ENCODE results near the gene UBIAD1.
"Not testable (repeated sequence)": the region's sequence is repeated elsewhere in the genome, so short reads cannot be mapped to it uniquely, and the experiment has no call there.

The UBIAD1 gene

DNA sequence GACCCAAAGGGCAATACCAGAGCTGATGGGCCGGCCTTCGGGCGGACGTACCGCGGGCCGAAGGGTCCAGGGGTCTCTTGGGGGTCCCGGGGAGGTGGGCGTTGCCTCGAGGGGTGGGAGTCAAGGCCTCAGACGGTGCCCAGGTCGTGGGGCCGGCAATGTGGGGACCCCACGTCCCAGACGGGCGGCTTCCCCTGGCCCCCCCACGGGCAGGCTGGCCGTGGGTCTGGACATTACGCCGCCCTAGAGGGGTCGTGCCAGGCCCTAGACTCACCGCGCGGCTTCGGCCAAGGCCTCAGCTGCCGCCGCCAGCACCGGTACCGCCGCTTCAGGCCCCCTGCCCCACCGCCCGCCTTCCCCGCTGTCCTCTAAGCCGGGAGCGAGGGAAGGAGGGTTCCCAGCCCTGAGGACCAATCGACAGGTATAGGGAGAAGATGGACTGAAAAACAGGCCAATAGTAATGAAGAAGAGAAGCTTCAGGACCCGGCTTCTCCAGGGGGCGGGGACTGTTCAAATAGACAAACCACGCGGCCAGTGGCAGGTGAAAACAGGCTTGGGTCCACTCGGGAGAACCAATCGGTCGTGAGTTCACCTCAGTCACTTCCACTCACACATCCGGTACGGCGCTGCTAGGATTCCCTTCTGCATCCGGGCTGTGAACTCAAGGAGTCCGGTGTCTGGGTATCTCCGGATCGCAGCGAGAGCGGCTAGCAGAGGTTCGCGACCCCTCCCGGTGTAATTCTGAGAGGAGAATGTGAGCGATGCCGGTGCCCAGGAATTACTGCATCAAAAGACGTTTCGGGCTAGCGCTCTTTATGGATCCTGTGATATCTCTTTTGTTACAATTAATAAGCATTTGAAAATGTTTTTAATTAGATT, 10.6 kb upstream of the UBIAD1 start, which contains the start of gene MTOR:
MTOR (minus strand) TSS at position 381 of the 879 bp plus-strand sequence. CDS start 3,142 bp downstream, outside the sequence.
- peak; percentile 100 for DNase-seq (ENCODE audit: low read depth)
- TF ChIP-seq, protein P1, sequence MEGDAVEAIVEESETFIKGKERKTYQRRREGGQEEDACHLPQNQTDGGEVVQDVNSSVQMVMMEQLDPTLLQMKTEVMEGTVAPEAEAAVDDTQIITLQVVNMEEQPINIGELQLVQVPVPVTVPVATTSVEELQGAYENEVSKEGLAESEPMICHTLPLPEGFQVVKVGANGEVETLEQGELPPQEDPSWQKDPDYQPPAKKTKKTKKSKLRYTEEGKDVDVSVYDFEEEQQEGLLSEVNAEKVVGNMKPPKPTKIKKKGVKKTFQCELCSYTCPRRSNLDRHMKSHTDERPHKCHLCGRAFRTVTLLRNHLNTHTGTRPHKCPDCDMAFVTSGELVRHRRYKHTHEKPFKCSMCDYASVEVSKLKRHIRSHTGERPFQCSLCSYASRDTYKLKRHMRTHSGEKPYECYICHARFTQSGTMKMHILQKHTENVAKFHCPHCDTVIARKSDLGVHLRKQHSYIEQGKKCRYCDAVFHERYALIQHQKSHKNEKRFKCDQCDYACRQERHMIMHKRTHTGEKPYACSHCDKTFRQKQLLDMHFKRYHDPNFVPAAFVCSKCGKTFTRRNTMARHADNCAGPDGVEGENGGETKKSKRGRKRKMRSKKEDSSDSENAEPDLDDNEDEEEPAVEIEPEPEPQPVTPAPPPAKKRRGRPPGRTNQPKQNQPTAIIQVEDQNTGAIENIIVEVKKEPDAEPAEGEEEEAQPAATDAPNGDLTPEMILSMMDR (IDR thresholded peaks at IDR 0.05; ENCODE audit: low read depth, low read length, missing control alignments), result peak; percentile 61
- H3K4me3 ChIP-seq (ENCODE audit: low read depth, low read length), result peak within 1 kb of the TSS; percentile 96
- in situ Hi-C loops (cut with HindIII; ENCODE audit: low sequenced_read_pairs), result loop anchor here (5.0 kb wide), 1 partner anchor 70 kb away; no protein-coding TSS in a partner anchor

GRCh38 chr1:11266268-11267074, 6.5 kb upstream of the UBIAD1 start:
- TF ChIP-seq, protein P1 (IDR thresholded peaks at IDR 0.05; ENCODE audit: low read depth, low read length, missing control alignments), result no peak
- H3K4me3 ChIP-seq (ENCODE audit: low read depth, low read length), result no peak overlapping the region
- in situ Hi-C loops (cut with HindIII; ENCODE audit: low sequenced_read_pairs), result no loop called here
- DNase-seq (ENCODE audit: low read depth), result no peak

GRCh38 chr1:11267350-11268337, 5.4 kb upstream of the UBIAD1 start:
- in situ Hi-C loops (cut with HindIII; ENCODE audit: low sequenced_read_pairs); DNase-seq (ENCODE audit: low read depth); H3K4me3 ChIP-seq (ENCODE audit: low read depth, low read length): not testable (repeated sequence)

DNA sequence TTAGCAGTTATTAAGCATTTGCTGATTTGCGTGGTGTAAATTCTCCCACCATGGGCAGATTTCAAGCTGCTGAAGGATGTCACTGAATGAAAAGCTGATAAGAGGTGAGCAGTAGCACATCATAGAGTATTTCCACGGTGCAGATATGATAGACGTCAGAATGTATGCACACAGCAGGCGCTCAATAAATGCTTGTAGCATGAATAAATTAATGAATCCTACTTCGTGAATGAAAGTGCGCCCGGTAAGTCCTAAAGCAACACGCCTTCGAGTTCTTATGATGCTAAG, 510 bp upstream of the UBIAD1 start:
- in situ Hi-C loops (cut with HindIII; ENCODE audit: low sequenced_read_pairs), result no loop called here
- no peak for DNase-seq (ENCODE audit: low read depth)
- TF ChIP-seq, protein P1 (IDR thresholded peaks at IDR 0.05; ENCODE audit: low read depth, low read length, missing control alignments), result no peak
- H3K4me3 ChIP-seq (ENCODE audit: low read depth, low read length), result peak overlapping the region; percentile 28

DNA sequence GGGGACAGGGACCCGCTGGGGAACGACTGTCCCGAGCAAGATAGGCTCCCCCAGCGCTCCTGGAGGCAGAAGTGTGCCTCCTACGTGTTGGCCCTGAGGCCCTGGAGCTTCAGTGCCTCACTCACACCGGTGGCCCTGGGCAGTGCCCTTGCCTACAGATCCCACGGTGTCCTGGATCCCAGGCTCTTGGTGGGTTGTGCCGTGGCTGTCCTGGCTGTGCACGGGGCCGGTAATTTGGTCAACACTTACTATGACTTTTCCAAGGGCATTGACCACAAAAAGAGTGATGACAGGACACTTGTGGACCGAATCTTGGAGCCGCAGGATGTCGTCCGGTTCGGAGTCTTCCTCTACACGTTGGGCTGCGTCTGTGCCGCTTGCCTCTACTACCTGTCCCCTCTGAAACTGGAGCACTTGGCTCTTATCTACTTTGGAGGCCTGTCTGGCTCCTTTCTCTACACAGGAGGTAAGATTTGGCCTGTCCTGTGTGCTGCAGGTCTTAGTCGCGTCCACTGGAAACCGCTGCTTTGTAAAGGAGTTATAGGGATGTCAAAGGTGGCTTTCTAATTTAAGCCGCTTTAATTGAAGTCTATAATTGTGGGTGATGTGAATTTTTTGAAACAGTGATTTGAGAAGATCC, 717 bp downstream of the UBIAD1 start:
- in situ Hi-C loops (cut with HindIII; ENCODE audit: low sequenced_read_pairs), result no loop called here
- DNase-seq (ENCODE audit: low read depth), result no peak
- peak overlapping the region; percentile 84 for H3K4me3 ChIP-seq (ENCODE audit: low read depth, low read length)
- TF ChIP-seq, protein P1 (IDR thresholded peaks at IDR 0.05; ENCODE audit: low read depth, low read length, missing control alignments), result no peak

- in situ Hi-C loops (cut with HindIII; ENCODE audit: low sequenced_read_pairs), result no loop called here
Observed at GRCh38 chr1:11279152-11279551, 6.2 kb downstream of the UBIAD1 start.

More at GRCh38 chr1:11279152-11279551, 6.2 kb downstream of the UBIAD1 start:
- no peak overlapping the region for H3K4me3 ChIP-seq (ENCODE audit: low read depth, low read length)
- DNase-seq (ENCODE audit: low read depth), result no peak
- TF ChIP-seq, protein P1 (IDR thresholded peaks at IDR 0.05; ENCODE audit: low read depth, low read length, missing control alignments), result no peak

All from astrocyte of the cerebellum (primary cell).